ENCODE measurements around the gene IRX2. TPM values are rescaled to one million over a fixed set of nuclear protein-coding genes. Genes with fewer than 3 reads are reported as not detected.
A peak's percentile ranks its signal among the peaks of the same experiment; 100 is the strongest.

IRX2 gene
- polyA plus RNA-seq, 3 donors from 2014 or later = not detected

- DNase-seq = no peak
- Mint-ChIP-seq H3K27me3 (ENCODE audit: low read depth in 3 of 3) (peaks cover 1 to 3% (median 2%) of the 10 kb centered on the region in 3 donors), H3K4me3 (no peak overlapping the region), H3K4me1 (no peaks in the 10 kb centered on the region), H3K9me3 (peaks cover 0 to 2% (median 2%) of the 10 kb centered on the region in 6 donors), H3K27ac (no peak overlapping the region), H3K36me3 (no peaks in the 10 kb centered on the region)
Measured at GRCh38 chr5:2762744-2763532, 11.5 kb upstream of the IRX2 start.

- Mint-ChIP-seq H3K36me3 (no peaks in the 10 kb centered on the region), H3K4me3 (no peak overlapping the region), H3K27ac (no peak overlapping the region), H3K9me3 (peaks cover 0 to 4% (median 2%) of the 10 kb centered on the region in 6 donors), H3K27me3 (ENCODE audit: low read depth in 3 of 3) (peaks cover 4 to 8% (median 6%) of the 10 kb centered on the region in 3 donors), H3K4me1 (no peaks in the 10 kb centered on the region)
- DNase-seq = no peak
Measured at GRCh38 chr5:2761921-2762488, 10.5 kb upstream of the IRX2 start.

GRCh38 chr5:2759696-2760461 is 8.4 kb upstream of the IRX2 start:
- H3K27ac Mint-ChIP-seq = no peak overlapping the region
- peaks cover 0 to 7% (median 3%) of the 10 kb centered on the region in 6 donors for H3K9me3 Mint-ChIP-seq
- no peak overlapping the region for H3K4me3 Mint-ChIP-seq
- H3K4me1 Mint-ChIP-seq = no peaks in the 10 kb centered on the region
- peaks cover 14 to 16% (median 14%) of the 10 kb centered on the region in 3 donors for H3K27me3 Mint-ChIP-seq (ENCODE audit: low read depth in 3 of 3)
- no peak for DNase-seq
- no peaks in the 10 kb centered on the region for H3K36me3 Mint-ChIP-seq

- peaks cover 14 to 21% (median 14%) of the 10 kb centered on the region in 3 donors for H3K27me3 Mint-ChIP-seq (ENCODE audit: low read depth in 3 of 3)
- DNase-seq = no peak
- H3K36me3 Mint-ChIP-seq = peaks cover 0 to 3% (median 0%) of the 10 kb centered on the region in 3 donors
- no peak overlapping the region for H3K4me3 Mint-ChIP-seq
- no peaks in the 10 kb centered on the region for H3K4me1 Mint-ChIP-seq
- no peak overlapping the region for H3K27ac Mint-ChIP-seq
- peaks cover 0 to 7% (median 3%) of the 10 kb centered on the region in 6 donors for H3K9me3 Mint-ChIP-seq
Measured at GRCh38 chr5:2759091-2759490, 7.6 kb upstream of the IRX2 start.

GRCh38 chr5:2758632-2759031 is 7.2 kb upstream of the IRX2 start:
- no peak for DNase-seq
- Mint-ChIP-seq H3K4me3 (no peak overlapping the region), H3K27me3 (ENCODE audit: low read depth in 3 of 3) (peaks cover 13 to 23% (median 17%) of the 10 kb centered on the region in 3 donors), H3K36me3 (peaks cover 0 to 4% (median 0%) of the 10 kb centered on the region in 3 donors), H3K9me3 (peaks cover 0 to 7% (median 4%) of the 10 kb centered on the region in 6 donors), H3K4me1 (no peaks in the 10 kb centered on the region), H3K27ac (no peak overlapping the region)

- H3K27ac Mint-ChIP-seq = no peak overlapping the region
- H3K9me3 Mint-ChIP-seq = peaks cover 0 to 7% (median 3%) of the 10 kb centered on the region in 6 donors
- peaks cover 17 to 28% (median 18%) of the 10 kb centered on the region in 3 donors for H3K27me3 Mint-ChIP-seq (ENCODE audit: low read depth in 3 of 3)
- H3K36me3 Mint-ChIP-seq = peaks cover 0 to 4% (median 0%) of the 10 kb centered on the region in 3 donors
- H3K4me3 Mint-ChIP-seq = no peak overlapping the region
- DNase-seq = no peak
- H3K4me1 Mint-ChIP-seq = no peaks in the 10 kb centered on the region
Measured at GRCh38 chr5:2757563-2758351, 6.3 kb upstream of the IRX2 start.

- H3K27me3 Mint-ChIP-seq (ENCODE audit: low read depth in 3 of 3) = peaks cover 21 to 28% (median 21%) of the 10 kb centered on the region in 3 donors
Measured at GRCh38 chr5:2756211-2757152, 5.0 kb upstream of the IRX2 start.

GRCh38 chr5:2755681-2756171 is 4.2 kb upstream of the IRX2 start:
- H3K36me3 Mint-ChIP-seq = peaks cover 0 to 4% (median 0%) of the 10 kb centered on the region in 3 donors
- H3K9me3 Mint-ChIP-seq = peaks cover 0 to 5% (median 3%) of the 10 kb centered on the region in 6 donors
- H3K27ac Mint-ChIP-seq = no peak overlapping the region
- peak overlapping the region in 2 of 5 donors; percentile 8 to 60 for H3K4me3 Mint-ChIP-seq
- no peak for DNase-seq
- no peaks in the 10 kb centered on the region for H3K4me1 Mint-ChIP-seq
- H3K27me3 Mint-ChIP-seq (ENCODE audit: low read depth in 3 of 3) = peaks cover 21 to 28% (median 21%) of the 10 kb centered on the region in 3 donors

More at GRCh38 chr5:2756211-2757152, 5.0 kb upstream of the IRX2 start:
- H3K9me3 Mint-ChIP-seq = peaks cover 0 to 7% (median 3%) of the 10 kb centered on the region in 6 donors
- no peaks in the 10 kb centered on the region for H3K4me1 Mint-ChIP-seq
- H3K4me3 Mint-ChIP-seq = peak overlapping the region in 3 of 5 donors; percentile 15 to 60 (median 21)
- H3K27ac Mint-ChIP-seq = no peak overlapping the region
- DNase-seq = no peak
- peaks cover 0 to 4% (median 0%) of the 10 kb centered on the region in 3 donors for H3K36me3 Mint-ChIP-seq

- H3K36me3 Mint-ChIP-seq = peaks cover 0 to 4% (median 0%) of the 10 kb centered on the region in 3 donors
- peaks cover 0 to 5% (median 3%) of the 10 kb centered on the region in 6 donors for H3K9me3 Mint-ChIP-seq
- peaks cover 21 to 28% (median 22%) of the 10 kb centered on the region in 3 donors for H3K27me3 Mint-ChIP-seq (ENCODE audit: low read depth in 3 of 3)
- no peaks in the 10 kb centered on the region for H3K4me1 Mint-ChIP-seq
- H3K4me3 Mint-ChIP-seq = peak overlapping the region in 1 of 5 donors; percentile 35
- H3K27ac Mint-ChIP-seq = no peak overlapping the region
- no peak for DNase-seq
Measured at GRCh38 chr5:2755076-2755680, 3.7 kb upstream of the IRX2 start.

GRCh38 chr5:2754581-2755075 is 3.2 kb upstream of the IRX2 start:
- peaks cover 0 to 4% (median 0%) of the 10 kb centered on the region in 3 donors for H3K36me3 Mint-ChIP-seq
- no peaks in the 10 kb centered on the region for H3K4me1 Mint-ChIP-seq
- peaks cover 23 to 33% (median 27%) of the 10 kb centered on the region in 3 donors for H3K27me3 Mint-ChIP-seq (ENCODE audit: low read depth in 3 of 3)
- DNase-seq = no peak
- H3K9me3 Mint-ChIP-seq = peaks cover 2 to 8% (median 4%) of the 10 kb centered on the region in 6 donors
- H3K4me3 Mint-ChIP-seq = no peak overlapping the region
- no peak overlapping the region for H3K27ac Mint-ChIP-seq

GRCh38 chr5:2753452-2754420 is 2.3 kb upstream of the IRX2 start:
- Mint-ChIP-seq H3K4me1 (no peaks in the 10 kb centered on the region), H3K36me3 (peaks cover 0 to 4% (median 0%) of the 10 kb centered on the region in 3 donors), H3K27me3 (ENCODE audit: low read depth in 3 of 3) (peaks cover 25 to 37% (median 29%) of the 10 kb centered on the region in 3 donors), H3K4me3 (no peak overlapping the region), H3K27ac (no peak overlapping the region), H3K9me3 (peaks cover 2 to 9% (median 4%) of the 10 kb centered on the region in 6 donors)
- no peak for DNase-seq
